CD4-positive, alpha-beta memory T cell (primary cell): Measurements from ENCODE around the gene VPS13A. TPM values are rescaled to one million over a fixed set of nuclear protein-coding genes. Genes with fewer than 3 reads are reported as not detected.
"Not testable (repeated sequence)": the region's sequence is repeated elsewhere in the genome, so short reads cannot be mapped to it uniquely, and the experiment has no call there.

Source experiments
- CTCF ChIA-PET: fragments of 350-600 bp; sonication (Branson Sonifier 250); formaldehyde crosslinking; loops from one replicate; lab custom pipeline; 2021; ENCODE audit warnings: inconsistent platforms; ENCODE audit not compliant: partially characterized antibody; lab: Charles Lee
- POLR2A ChIA-PET: fragments of 350-600 bp; sonication (Branson Sonifier 250); formaldehyde crosslinking; loops from one replicate; lab custom pipeline; 2021; ENCODE audit not compliant: partially characterized antibody; lab: Charles Lee
- DNase-seq, 5 donors: peaks; one replicate each; pipeline versions ENCODE4 v3.0.0 to v3.0.0-alpha.2; 2020 to 2022; ENCODE audit warnings: mixed read lengths in 1 of 5
- H3K27ac ChIP-seq: one replicate; pipeline ENCODE4 v1.7.0; 2013; ENCODE audit warnings: low read depth, low read length
- H3K27me3 ChIP-seq: 2 replicates; pipeline ENCODE4 v1.7.0; 2013; ENCODE audit warnings: mild to moderate bottlenecking, low read length, moderate library complexity; ENCODE audit not compliant: insufficient read depth
- H3K36me3 ChIP-seq: 2 replicates; pipeline ENCODE4 v1.7.0; 2013; ENCODE audit warnings: mild to moderate bottlenecking, low read length, moderate library complexity; ENCODE audit not compliant: insufficient read depth
- H3K4me1 ChIP-seq: 2 replicates; pipeline ENCODE4 v1.7.0; 2013; ENCODE audit warnings: mild to moderate bottlenecking, low read length, moderate library complexity; ENCODE audit not compliant: insufficient read depth
- H3K4me3 ChIP-seq, 2 donors: one replicate each; pipeline ENCODE4 v1.7.0; 2013; ENCODE audit warnings: low read length in 2 of 2, mild to moderate bottlenecking in 1 of 2
- H3K9me3 ChIP-seq, 2 donors: one replicate each; pipeline ENCODE4 v1.7.0; 2013; ENCODE audit warnings: low read length in 2 of 2, control low read depth in 1 of 2; ENCODE audit not compliant: control insufficient read depth in 1 of 2
- H3K27ac Mint-ChIP-seq, 7 donors: one replicate each; pipeline ENCODE4 v1.8.0; 2020 to 2021; ENCODE audit warnings: mixed read lengths in 7 of 7, mild to moderate bottlenecking in 6 of 7, inconsistent platforms in 3 of 7, moderate library complexity in 3 of 7
- H3K27me3 Mint-ChIP-seq, 2 donors: one replicate each; pipeline ENCODE4 v1.8.0; 2020 to 2021; ENCODE audit warnings: mixed read lengths in 2 of 2
- H3K36me3 Mint-ChIP-seq, 2 donors: one replicate each; pipeline ENCODE4 v1.8.0; 2020 to 2021; ENCODE audit warnings: mixed read lengths in 2 of 2, inconsistent platforms in 1 of 2, mild to moderate bottlenecking in 1 of 2
- H3K4me1 Mint-ChIP-seq, 4 donors: one replicate each; pipeline ENCODE4 v1.8.0; 2020 to 2021; ENCODE audit warnings: mixed read lengths in 4 of 4, mild to moderate bottlenecking in 1 of 4
- H3K4me3 Mint-ChIP-seq, 8 donors: one replicate each; pipeline ENCODE4 v1.8.0; 2020 to 2021; ENCODE audit warnings: mixed read lengths in 8 of 8, mild to moderate bottlenecking in 7 of 8, moderate library complexity in 6 of 8, inconsistent platforms in 3 of 8
- H3K9me3 Mint-ChIP-seq, 8 donors: one replicate each; pipeline ENCODE4 v1.8.0; 2020 to 2021; ENCODE audit warnings: mixed read lengths in 8 of 8, mild to moderate bottlenecking in 5 of 8, inconsistent platforms in 3 of 8, moderate library complexity in 1 of 8
- intact Hi-C: fragments of 100-400 bp; cut with micrococcal nuclease; formaldehyde crosslinking; loops from one replicate; pipeline ENCODE4 v1.15.1; 2023
- polyA plus RNA-seq, 2 donors: library from polyadenylated mRNA; unstranded; fragments of 300-500 nt; fragmentation: Illumina TruSeq; gene quantifications; one replicate each; pipeline ENCODE4 v1.2.3, GENCODE V29; 2021
- total RNA-seq, 2 experiments: library from RNA; stranded (reverse); gene quantifications; one replicate each; pipeline ENCODE4 v1.2.3, GENCODE V29; 2021

Gene VPS13A
- total and polyA plus RNA-seq, 4 experiments from 2014 or later, result 1.7 to 58.2 (median 30.1) TPM

DNA sequence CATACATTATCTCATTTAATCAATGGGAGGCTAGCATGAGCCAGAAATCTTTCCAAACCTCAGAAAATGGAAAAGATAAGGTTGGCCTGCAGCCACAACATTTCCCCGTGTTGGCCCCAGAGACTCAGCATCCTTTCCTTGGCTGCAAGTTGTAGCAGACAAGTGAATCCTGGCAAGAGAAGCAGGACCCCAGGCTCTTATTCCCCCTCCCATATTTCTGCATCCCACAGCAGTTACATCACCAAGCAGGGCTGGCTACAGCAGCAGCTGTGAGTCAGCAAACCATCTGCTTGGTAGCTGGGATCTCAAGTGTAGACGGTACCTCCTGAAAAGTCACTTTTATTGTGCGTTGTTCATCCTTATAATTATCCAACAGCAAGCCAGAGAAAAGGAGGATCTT is 258.4 kb downstream of the VPS13A start:
- Histone ChIP-seq H3K4me1 (no peaks in the 10 kb centered on the region), H3K9me3 (no peaks in the 10 kb centered on the region), H3K4me3 (no peak overlapping the region), H3K27me3 (no peaks in the 10 kb centered on the region), H3K27ac (no peak overlapping the region), H3K36me3 (no peaks in the 10 kb centered on the region)
- POLR2A ChIA-PET, result no interaction called here
- intact Hi-C loops, result no loop called here
- DNase-seq, result no peak
- H3K9me3 Mint-ChIP-seq, result peaks cover 0 to 2% (median 0%) of the 10 kb centered on the region in 8 donors
- H3K4me3 Mint-ChIP-seq, result no peak overlapping the region
- H3K27ac Mint-ChIP-seq, result peak overlapping the region in 1 of 7 donors; percentile 37
- no peaks in the 10 kb centered on the region for H3K36me3 Mint-ChIP-seq
- peaks cover 2 to 5% of the 10 kb centered on the region in 2 donors for H3K27me3 Mint-ChIP-seq
- H3K4me1 Mint-ChIP-seq, result peaks cover 1 to 5% (median 4%) of the 10 kb centered on the region in 4 donors
- CTCF ChIA-PET, result interaction anchor here (1.4 to 1.7 kb wide), 3 partner anchors 12 to 600 kb away, joined by 3 read pairs; no protein-coding TSS in a partner anchor

DNA sequence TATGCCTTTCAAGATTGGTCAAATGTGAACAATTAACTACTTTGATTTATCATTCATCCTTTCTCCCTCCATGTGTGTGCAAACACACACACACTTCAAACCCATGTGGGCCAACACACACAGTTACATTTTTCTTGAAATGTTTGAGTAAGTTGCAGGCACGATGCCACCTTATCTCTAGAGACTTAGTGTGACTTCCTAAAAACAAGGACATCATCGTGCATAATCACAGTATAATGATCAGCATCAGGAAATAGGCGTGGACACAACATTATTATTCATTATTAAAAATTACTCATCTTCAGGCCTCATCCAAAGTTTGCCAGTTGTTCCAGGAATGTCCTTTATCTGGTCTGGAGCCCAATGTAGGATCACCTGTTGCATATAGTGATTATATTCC is 261.3 kb downstream of the VPS13A start:
- intact Hi-C loops, result no loop called here
- no peak for DNase-seq
- no peak overlapping the region for H3K27ac ChIP-seq
- no peaks in the 10 kb centered on the region for H3K9me3 ChIP-seq
- no peak overlapping the region for H3K4me3 Mint-ChIP-seq
- no peaks in the 10 kb centered on the region for H3K4me1 ChIP-seq
- H3K36me3 Mint-ChIP-seq, result no peaks in the 10 kb centered on the region
- peaks cover 1 to 5% of the 10 kb centered on the region in 2 donors for H3K27me3 Mint-ChIP-seq
- no peaks in the 10 kb centered on the region for H3K36me3 ChIP-seq
- H3K27ac Mint-ChIP-seq, result no peak overlapping the region
- H3K4me3 ChIP-seq, result no peak overlapping the region
- ChIA-PET CTCF (interaction anchor here (1.4 kb wide), 1 partner anchor 18 kb away, joined by 8 read pairs; no protein-coding TSS in a partner anchor), POLR2A (no interaction called here)
- H3K9me3 Mint-ChIP-seq, result peaks cover 0 to 2% (median 0%) of the 10 kb centered on the region in 8 donors
- H3K27me3 ChIP-seq, result no peaks in the 10 kb centered on the region
- peaks cover 1 to 3% (median 3%) of the 10 kb centered on the region in 4 donors for H3K4me1 Mint-ChIP-seq

DNA sequence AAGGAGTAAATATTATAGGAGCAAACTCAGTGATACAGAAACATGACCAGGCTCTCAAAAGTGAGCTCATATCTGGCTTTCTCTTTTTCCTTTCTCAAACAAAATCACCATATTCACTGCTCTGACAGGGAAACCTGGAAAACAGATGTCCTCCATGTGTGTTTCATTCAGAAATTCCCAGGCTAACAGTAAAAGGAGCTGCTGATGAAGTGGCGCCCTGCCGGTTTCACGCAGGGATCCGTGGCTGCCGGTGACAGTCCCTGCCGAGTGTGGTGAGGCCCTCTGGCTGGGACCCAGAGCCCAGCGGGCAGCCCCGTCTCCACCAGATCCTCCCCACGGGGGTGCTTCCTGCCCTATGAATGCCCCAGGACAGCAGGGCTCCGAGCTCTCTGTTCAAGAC is 262.7 kb downstream of the VPS13A start:
- no peak overlapping the region for H3K4me3 ChIP-seq
- no peak overlapping the region for H3K27ac ChIP-seq
- Mint-ChIP-seq H3K9me3 (peaks cover 0 to 2% (median 0%) of the 10 kb centered on the region in 8 donors), H3K27me3 (peaks cover 0 to 7% of the 10 kb centered on the region in 2 donors), H3K27ac (no peak overlapping the region), H3K36me3 (no peaks in the 10 kb centered on the region), H3K4me1 (no peaks in the 10 kb centered on the region), H3K4me3 (no peak overlapping the region)
- no peaks in the 10 kb centered on the region for H3K27me3 ChIP-seq
- ChIA-PET CTCF (interaction anchor here (9.2 kb wide), 1 partner anchor 17 kb away, joined by 107 read pairs; no protein-coding TSS in a partner anchor), POLR2A (no interaction called here)
- intact Hi-C loops, result no loop called here
- H3K9me3 ChIP-seq, result no peaks in the 10 kb centered on the region
- DNase-seq, result no peak
- H3K36me3 ChIP-seq, result no peaks in the 10 kb centered on the region
- no peaks in the 10 kb centered on the region for H3K4me1 ChIP-seq

DNA sequence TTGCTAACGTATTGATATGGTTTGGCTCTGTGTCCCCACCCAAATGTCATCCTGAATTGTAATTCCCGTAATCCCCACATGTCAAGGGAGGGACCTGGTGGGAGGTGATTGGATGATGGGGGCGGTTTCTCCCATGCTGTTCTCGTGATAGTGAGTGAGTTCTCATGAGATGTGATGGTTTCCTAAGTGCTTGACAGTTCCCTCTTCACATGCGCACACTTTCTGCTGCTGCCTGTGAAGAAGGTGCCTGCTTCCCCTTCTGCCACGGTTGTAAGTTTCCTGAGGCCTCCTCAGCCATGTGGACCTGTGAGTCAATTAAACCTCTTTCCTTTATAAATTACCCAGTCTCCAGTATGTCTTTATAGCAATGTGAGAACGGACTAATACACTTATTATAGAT is 263.8 kb downstream of the VPS13A start:
- intact Hi-C loops, H3K4me3 ChIP-seq, H3K27me3 ChIP-seq, H3K27ac ChIP-seq, H3K9me3 ChIP-seq, H3K27me3 Mint-ChIP-seq, H3K9me3 Mint-ChIP-seq, POLR2A ChIA-PET, H3K27ac Mint-ChIP-seq, H3K36me3 Mint-ChIP-seq, H3K36me3 ChIP-seq, H3K4me3 Mint-ChIP-seq, H3K4me1 Mint-ChIP-seq, H3K4me1 ChIP-seq, DNase-seq: not testable (repeated sequence)
- CTCF ChIA-PET, result interaction anchor here (9.2 kb wide), 1 partner anchor 15 kb away, joined by 107 read pairs; no protein-coding TSS in a partner anchor

DNA sequence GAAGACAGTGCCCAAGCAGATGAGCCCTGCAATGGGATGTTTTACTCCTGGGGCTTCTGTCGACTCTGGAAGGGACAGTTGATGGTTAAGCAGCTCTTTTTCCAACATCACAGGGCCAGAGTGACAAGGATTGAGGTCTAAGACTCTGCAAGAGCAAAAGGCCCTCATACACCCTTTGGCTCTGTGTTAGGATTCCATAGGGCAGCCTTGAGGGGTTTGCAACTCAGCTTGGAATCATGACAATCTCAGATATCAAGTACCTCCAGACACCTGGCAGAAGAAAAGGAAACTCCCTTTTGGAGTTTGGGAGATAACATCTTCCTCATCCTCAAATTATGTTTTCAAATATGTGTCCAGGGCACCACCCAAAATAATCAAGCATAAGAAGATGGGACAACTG is 265.1 kb downstream of the VPS13A start:
- Histone ChIP-seq H3K9me3 (no peaks in the 10 kb centered on the region), H3K27me3 (no peaks in the 10 kb centered on the region), H3K4me1 (no peaks in the 10 kb centered on the region), H3K36me3 (no peaks in the 10 kb centered on the region), H3K4me3 (no peak overlapping the region), H3K27ac (no peak overlapping the region)
- peaks cover 0 to 4% (median under 1%) of the 10 kb centered on the region in 8 donors for H3K9me3 Mint-ChIP-seq
- no peak overlapping the region for H3K4me3 Mint-ChIP-seq
- DNase-seq, result no peak
- CTCF ChIA-PET, result interaction anchor here (0.6 to 9.2 kb wide), 4 partner anchors 9 to 275 kb away, joined by 3 to 107 read pairs (median 14); no protein-coding TSS in a partner anchor
- H3K4me1 Mint-ChIP-seq, result no peaks in the 10 kb centered on the region
- intact Hi-C loops, result no loop called here
- H3K27me3 Mint-ChIP-seq, result peaks cover 0 to 6% of the 10 kb centered on the region in 2 donors
- H3K36me3 Mint-ChIP-seq, result no peaks in the 10 kb centered on the region
- H3K27ac Mint-ChIP-seq, result no peak overlapping the region
- POLR2A ChIA-PET, result no interaction called here

DNA sequence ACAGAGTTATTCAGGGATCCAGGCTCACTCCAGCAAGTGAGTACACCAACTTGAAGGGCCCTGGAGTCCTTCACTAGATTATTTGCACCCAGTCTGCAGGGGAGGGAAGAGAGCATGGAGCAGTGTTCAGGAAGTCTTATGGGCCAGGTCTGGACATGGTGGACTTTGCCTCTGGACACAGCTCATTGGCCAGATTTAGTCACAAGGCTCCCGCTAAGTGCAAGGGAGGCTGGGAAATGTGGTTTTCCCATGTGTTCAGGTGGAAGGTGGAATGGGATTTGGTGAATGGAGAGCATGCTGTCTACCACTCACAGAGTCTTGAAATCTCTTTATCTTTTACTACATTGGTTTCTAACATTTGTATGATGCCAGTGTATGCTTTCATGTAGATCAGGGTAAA is 270.3 kb downstream of the VPS13A start:
- Histone ChIP-seq H3K4me1 (no peaks in the 10 kb centered on the region), H3K4me3 (no peak overlapping the region), H3K27ac (no peak overlapping the region), H3K36me3 (no peaks in the 10 kb centered on the region), H3K9me3 (no peaks in the 10 kb centered on the region), H3K27me3 (no peaks in the 10 kb centered on the region)
- H3K9me3 Mint-ChIP-seq, result peaks cover 0 to 7% (median 1%) of the 10 kb centered on the region in 8 donors
- no peaks in the 10 kb centered on the region for H3K4me1 Mint-ChIP-seq
- no peak for DNase-seq
- no peak overlapping the region for H3K27ac Mint-ChIP-seq
- POLR2A ChIA-PET, result no interaction called here
- intact Hi-C loops, result no loop called here
- H3K27me3 Mint-ChIP-seq, result peaks cover 7 to 9% of the 10 kb centered on the region in 2 donors
- H3K4me3 Mint-ChIP-seq, result no peak overlapping the region
- H3K36me3 Mint-ChIP-seq, result no peaks in the 10 kb centered on the region
- CTCF ChIA-PET, result interaction anchor here (0.8 to 9.2 kb wide), 3 partner anchors 9 to 29 kb away, joined by 3 to 107 read pairs (median 8); no protein-coding TSS in a partner anchor

DNA sequence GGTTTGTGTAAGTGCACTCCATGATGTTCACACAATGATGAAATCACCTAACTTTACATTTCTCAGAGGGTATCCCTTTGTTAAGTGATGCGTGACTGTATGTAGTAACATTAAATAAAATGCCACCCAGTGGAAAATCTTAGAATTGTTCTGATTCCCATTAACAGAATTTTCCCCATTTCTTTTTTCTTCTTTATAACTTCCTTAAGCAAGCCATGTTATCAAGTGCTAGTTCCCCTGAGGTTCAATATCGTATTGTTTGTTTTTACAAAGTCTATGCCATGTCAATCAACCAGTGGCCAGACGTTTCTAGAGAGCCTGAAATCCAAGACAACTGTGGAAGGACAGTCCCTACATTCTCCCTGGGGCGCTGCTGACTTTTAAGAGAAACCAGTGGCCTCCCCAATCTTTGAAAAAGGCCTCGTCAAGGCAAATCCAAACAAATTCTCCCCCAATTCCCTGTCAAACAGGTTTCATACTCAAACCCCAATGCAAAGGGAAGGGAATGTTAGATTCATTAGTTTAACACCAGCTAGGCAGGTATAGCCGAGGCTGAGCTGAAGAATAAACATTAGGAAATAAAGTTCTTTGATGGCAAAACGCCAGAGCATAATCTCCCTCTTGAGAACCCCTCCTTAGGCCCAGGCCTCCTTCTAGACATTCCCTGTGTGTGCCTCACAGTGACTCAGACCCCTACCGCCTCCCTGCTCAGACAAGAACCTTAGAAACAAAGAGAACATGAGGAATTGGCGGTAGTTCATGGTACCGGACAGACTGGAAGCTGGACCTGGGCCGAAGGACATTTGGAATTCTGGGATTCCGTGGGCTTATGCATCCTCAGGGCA is 272.1 kb downstream of the VPS13A start:
- intact Hi-C loops, result loop anchor here (10.0 kb wide), 2 partner anchors 305 to 525 kb away; no protein-coding TSS in a partner anchor
- peaks cover 6 to 9% of the 10 kb centered on the region in 2 donors for H3K27me3 Mint-ChIP-seq
- DNase-seq, result no peak
- Histone ChIP-seq H3K36me3 (no peaks in the 10 kb centered on the region), H3K27me3 (no peaks in the 10 kb centered on the region), H3K9me3 (no peaks in the 10 kb centered on the region), H3K27ac (no peak overlapping the region), H3K4me3 (no peak overlapping the region), H3K4me1 (no peaks in the 10 kb centered on the region)
- no peak overlapping the region for H3K4me3 Mint-ChIP-seq
- ChIA-PET POLR2A (no interaction called here), CTCF (interaction anchor here (0.5 to 1.9 kb wide), 2 partner anchors 10 to 110 kb away, joined by 3 to 5 read pairs; no protein-coding TSS in a partner anchor)
- H3K4me1 Mint-ChIP-seq, result peaks cover 3 to 11% (median 6%) of the 10 kb centered on the region in 4 donors
- H3K9me3 Mint-ChIP-seq, result peaks cover 0 to 7% (median 1%) of the 10 kb centered on the region in 8 donors
- H3K27ac Mint-ChIP-seq, result no peak overlapping the region
- no peaks in the 10 kb centered on the region for H3K36me3 Mint-ChIP-seq
